HEK293 (cell line): Measurements from ENCODE around the gene RAD23B.

Experiments
- CTCF ChIA-PET: fragments of 350-600 bp; formaldehyde crosslinking; extraction: SDS; loops from one replicate; lab custom pipeline; 2021; ENCODE audit warnings: antibody characterized with exemption; lab: Yijun Ruan, JAX
- POLR2A ChIA-PET: fragments of 300-600 bp; formaldehyde crosslinking; extraction: SDS; loops from one replicate; lab custom pipeline; 2020; ENCODE audit warnings: antibody characterized with exemption, inconsistent platforms; lab: Yijun Ruan, JAX
- H3K27ac ChIP-seq: fragments of 200-500 bp; sonication (Bioruptor generic); 2 replicates; pipeline ENCODE4 v1.5.1; 2014; ENCODE audit warnings: low read depth, low read length, control low read depth, inconsistent platforms; ENCODE audit errors: extremely low read depth
- H3K36me3 ChIP-seq, 2 experiments: fragments of 200-500 bp in 1 of 2; sonication (Bioruptor generic) in 1 of 2; 1 replicate in 1 of 2; 2 replicates in 1 of 2; pipeline ENCODE4 v1.5.1; 2014 to 2017; ENCODE audit warnings: inconsistent platforms in 2 of 2, low read length in 2 of 2; ENCODE audit not compliant: control insufficient read depth in 2 of 2, insufficient read depth in 1 of 2
- H3K4me1 ChIP-seq: fragments of 200-500 bp; sonication (Bioruptor generic); 2 replicates; pipeline ENCODE4 v1.5.1; 2014; ENCODE audit warnings: mild to moderate bottlenecking, low read length, inconsistent platforms; ENCODE audit not compliant: control insufficient read depth, insufficient read depth
- H3K4me3 ChIP-seq: 2 replicates; pipeline ENCODE4 v1.5.1; 2011; ENCODE audit warnings: low read depth, mild to moderate bottlenecking, control low read depth, low read length, moderate library complexity
- H3K9me3 ChIP-seq: fragments of 200-500 bp; sonication (Bioruptor generic); 2 replicates; pipeline ENCODE4 v1.5.1; 2014; ENCODE audit warnings: low read depth, low read length, inconsistent platforms; ENCODE audit not compliant: control insufficient read depth, insufficient read depth
- GFI1B ChIP-seq: fragments of 450-650 bp; formaldehyde crosslinking; IDR thresholded peaks from 2 replicates; pipeline ENCODE4 v1.5.1; 2016; ENCODE audit warnings: missing biosample characterization, missing genetic modification characterization
- GLIS1 ChIP-seq: fragments of 450-650 bp; formaldehyde crosslinking; IDR thresholded peaks from 2 replicates; pipeline ENCODE4 v1.5.1; 2016; ENCODE audit warnings: missing biosample characterization, missing genetic modification characterization
- HOXC10 ChIP-seq: sonication (generic); formaldehyde crosslinking; IDR thresholded peaks from 2 replicates; pipeline ENCODE4 v1.8.1; 2023; ENCODE audit warnings: mild to moderate bottlenecking, missing genetic modification reagents
- HOXD13 ChIP-seq: sonication (generic); formaldehyde crosslinking; IDR thresholded peaks from 2 replicates; pipeline ENCODE4 v1.8.0; 2022; ENCODE audit warnings: missing genetic modification reagents, borderline replicate concordance
- MYNN ChIP-seq: fragments of 450-650 bp; formaldehyde crosslinking; IDR thresholded peaks from 2 replicates; pipeline ENCODE4 v1.5.1; 2016; ENCODE audit warnings: missing biosample characterization, missing genetic modification characterization, borderline replicate concordance
- MZF1 ChIP-seq: fragments of 450-650 bp; formaldehyde crosslinking; IDR thresholded peaks from 2 replicates; pipeline ENCODE4 v1.5.1; 2017; ENCODE audit warnings: missing biosample characterization, missing genetic modification characterization, borderline replicate concordance
- PRDM1 ChIP-seq: fragments of 450-650 bp; formaldehyde crosslinking; IDR thresholded peaks from 2 replicates; pipeline ENCODE4; 2016; ENCODE audit warnings: missing biosample characterization, missing genetic modification characterization
- REPIN1 ChIP-seq: fragments of 450-650 bp; formaldehyde crosslinking; IDR thresholded peaks from 2 replicates; pipeline ENCODE4 v1.5.1; 2017; ENCODE audit warnings: missing biosample characterization, missing genetic modification characterization, low read depth
- SCRT2 ChIP-seq: fragments of 450-650 bp; formaldehyde crosslinking; IDR thresholded peaks from 2 replicates; pipeline ENCODE4 v1.5.1; 2016; ENCODE audit warnings: missing biosample characterization, missing genetic modification characterization
- YY2 ChIP-seq: fragments of 450-650 bp; formaldehyde crosslinking; IDR thresholded peaks from 2 replicates; pipeline ENCODE4 v1.5.1; 2016; ENCODE audit warnings: missing biosample characterization, missing genetic modification characterization
- ZBTB17 ChIP-seq: fragments of 450-650 bp; formaldehyde crosslinking; IDR thresholded peaks from 2 replicates; pipeline ENCODE4 v1.5.1; 2016; ENCODE audit warnings: missing biosample characterization, missing genetic modification characterization
- ZBTB7A ChIP-seq: fragments of 450-650 bp; formaldehyde crosslinking; IDR thresholded peaks from 2 replicates; pipeline ENCODE4 v1.5.1; 2016; ENCODE audit warnings: low read depth, missing biosample characterization, missing genetic modification characterization
- ZNF146 ChIP-seq: fragments of 450-650 bp; formaldehyde crosslinking; IDR thresholded peaks from 2 replicates; pipeline ENCODE4 v1.5.1; 2016; ENCODE audit warnings: missing biosample characterization, missing genetic modification characterization
- ZNF274 ChIP-seq, 2 experiments: fragments of 200-500 bp in 1 of 2; fragments of 450-650 bp in 1 of 2; sonication (Bioruptor generic) in 1 of 2; formaldehyde crosslinking in 1 of 2; IDR thresholded peaks; 2 replicates each; pipeline versions ENCODE4 v1.5.1 to v1.6.1; 2014 to 2016; ENCODE audit warnings: borderline replicate concordance in 1 of 2, inconsistent platforms in 1 of 2, low read length in 1 of 2, missing biosample characterization in 1 of 2, missing genetic modification characterization in 1 of 2
- ZNF350 ChIP-seq: fragments of 450-650 bp; formaldehyde crosslinking; IDR thresholded peaks from 2 replicates; pipeline ENCODE4 v1.5.0; 2017; ENCODE audit warnings: missing biosample characterization, mild to moderate bottlenecking, missing genetic modification characterization
- ZNF37A ChIP-seq: fragments of 450-650 bp; IDR thresholded peaks from 2 replicates; pipeline ENCODE4 v1.5.1; 2018; ENCODE audit warnings: missing biosample characterization, missing genetic modification characterization
- ZNF394 ChIP-seq: fragments of 450-650 bp; formaldehyde crosslinking; IDR thresholded peaks from 2 replicates; pipeline ENCODE4 v1.5.1; 2016; ENCODE audit warnings: missing biosample characterization, missing genetic modification characterization, mild to moderate bottlenecking, moderate library complexity, borderline replicate concordance
- ZNF416 ChIP-seq: fragments of 450-650 bp; formaldehyde crosslinking; IDR thresholded peaks from 2 replicates; pipeline ENCODE4 v1.5.1; 2016; ENCODE audit warnings: missing biosample characterization, missing genetic modification characterization
- ZNF548 ChIP-seq: fragments of 450-650 bp; formaldehyde crosslinking; IDR thresholded peaks from 2 replicates; pipeline ENCODE4 v1.5.1; 2016; ENCODE audit warnings: missing biosample characterization, missing genetic modification characterization
- ZNF549 ChIP-seq: fragments of 450-650 bp; IDR thresholded peaks from 2 replicates; pipeline ENCODE4 v1.5.1; 2018; ENCODE audit warnings: missing biosample characterization, missing genetic modification characterization, mild to moderate bottlenecking, inconsistent platforms, moderate library complexity
- ZNF571 ChIP-seq: fragments of 450-650 bp; formaldehyde crosslinking; IDR thresholded peaks from 2 replicates; pipeline ENCODE4 v1.5.0; 2017; ENCODE audit warnings: missing biosample characterization, missing genetic modification characterization
- ZNF629 ChIP-seq: fragments of 450-650 bp; formaldehyde crosslinking; IDR thresholded peaks from 2 replicates; pipeline ENCODE4 v1.5.1; 2017; ENCODE audit warnings: missing biosample characterization, missing genetic modification characterization
- ZNF792 ChIP-seq: fragments of 450-650 bp; formaldehyde crosslinking; IDR thresholded peaks from 2 replicates; pipeline ENCODE4 v1.5.1; 2016; ENCODE audit warnings: missing biosample characterization, missing genetic modification characterization
- TF ChIP-seq, protein P1 (sequence below): fragments of 450-650 bp; formaldehyde crosslinking; IDR thresholded peaks from 2 replicates; pipeline ENCODE4 v1.5.1; 2017; ENCODE audit warnings: missing biosample characterization, missing genetic modification characterization
- TF ChIP-seq, protein P2 (sequence below): fragments of 450-650 bp; formaldehyde crosslinking; IDR thresholded peaks from 2 replicates; pipeline ENCODE4 v1.5.1; 2017; ENCODE audit warnings: missing biosample characterization, missing genetic modification characterization
- TF ChIP-seq, protein P3 (sequence below): fragments of 450-650 bp; formaldehyde crosslinking; IDR thresholded peaks from 2 replicates; pipeline ENCODE4 v1.5.1; 2016; ENCODE audit warnings: missing biosample characterization, missing genetic modification characterization

Gene RAD23B

DNA sequence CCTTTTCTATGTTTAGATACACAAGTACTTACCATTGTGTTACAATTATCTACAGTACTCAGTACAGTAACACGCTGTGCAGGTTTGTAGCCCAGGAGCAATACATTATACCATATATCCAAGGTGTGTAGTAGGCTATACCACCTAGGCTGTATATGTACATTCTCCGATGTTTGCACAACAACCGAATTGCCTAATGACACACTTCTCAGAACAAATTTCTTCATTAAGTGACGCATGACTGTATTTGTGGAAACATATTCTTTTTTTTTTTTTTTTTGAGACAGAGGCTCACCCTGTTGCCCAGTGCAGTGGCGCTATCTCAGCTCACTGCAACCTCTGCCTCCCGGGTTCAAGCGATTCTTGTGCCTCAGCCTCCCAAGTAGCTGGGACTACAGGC lies 4.0 kb upstream of the RAD23B start:
- Histone ChIP-seq H3K4me1 (no peaks in the 10 kb centered on the region), H3K4me3 (no peak overlapping the region)
- ChIA-PET POLR2A (no interaction called here), CTCF (interaction anchor here (0.6 kb wide), 1 partner anchor 107 kb away, joined by 3 read pairs; no protein-coding TSS in a partner anchor)
- no peak for TF ChIP-seq YY2 (tag by site-specific recombination)
- TF ChIP-seq, all 188 proteins: peak for 0
- H3K36me3 ChIP-seq, result no peaks in the 10 kb centered on the region
- no peaks in the 10 kb centered on the region for H3K9me3 ChIP-seq
- H3K27ac ChIP-seq, result no peak overlapping the region

DNA sequence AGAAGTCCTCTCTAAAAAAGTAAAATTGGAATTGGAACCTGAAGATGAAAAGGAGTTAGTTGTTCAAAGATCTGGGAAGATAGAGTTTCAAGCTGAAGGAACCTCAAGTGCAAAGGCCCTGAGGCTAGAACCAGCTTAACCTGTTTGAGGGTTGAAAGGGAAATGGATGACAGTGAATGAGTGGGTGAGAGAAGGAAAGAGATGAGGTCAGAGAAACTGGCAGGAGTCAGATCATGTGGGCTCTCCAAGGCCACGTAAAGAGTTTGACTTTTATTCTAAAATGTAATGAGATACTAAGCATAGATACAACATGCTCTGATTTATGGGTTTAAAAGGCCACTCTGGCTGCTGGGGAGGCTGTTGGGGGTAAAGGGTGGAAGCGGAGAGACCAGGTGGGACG lies 2.5 kb upstream of the RAD23B start:
- Histone ChIP-seq H3K27ac (no peak overlapping the region), H3K9me3 (no peaks in the 10 kb centered on the region), H3K36me3 (no peaks in the 10 kb centered on the region), H3K4me1 (no peaks in the 10 kb centered on the region), H3K4me3 (no peak overlapping the region)
- CTCF ChIA-PET, result interaction anchor here (0.6 kb wide), 1 partner anchor 35 kb away, joined by 4 read pairs; no protein-coding TSS in a partner anchor
- POLR2A ChIA-PET, result no interaction called here
- no peak for TF ChIP-seq PRDM1 (tag by site-specific recombination)
- no peak for TF ChIP-seq ZNF394 (tag by site-specific recombination)
- no peak for TF ChIP-seq ZNF37A (tag by site-specific recombination)
- no peak for TF ChIP-seq ZNF571 (tag by site-specific recombination)
- no peak for TF ChIP-seq ZNF416 (tag by site-specific recombination)
- no peak for TF ChIP-seq GFI1B (tag by site-specific recombination)
- no peak for TF ChIP-seq ZBTB7A (tag by site-specific recombination)
- TF ChIP-seq, protein P1, sequence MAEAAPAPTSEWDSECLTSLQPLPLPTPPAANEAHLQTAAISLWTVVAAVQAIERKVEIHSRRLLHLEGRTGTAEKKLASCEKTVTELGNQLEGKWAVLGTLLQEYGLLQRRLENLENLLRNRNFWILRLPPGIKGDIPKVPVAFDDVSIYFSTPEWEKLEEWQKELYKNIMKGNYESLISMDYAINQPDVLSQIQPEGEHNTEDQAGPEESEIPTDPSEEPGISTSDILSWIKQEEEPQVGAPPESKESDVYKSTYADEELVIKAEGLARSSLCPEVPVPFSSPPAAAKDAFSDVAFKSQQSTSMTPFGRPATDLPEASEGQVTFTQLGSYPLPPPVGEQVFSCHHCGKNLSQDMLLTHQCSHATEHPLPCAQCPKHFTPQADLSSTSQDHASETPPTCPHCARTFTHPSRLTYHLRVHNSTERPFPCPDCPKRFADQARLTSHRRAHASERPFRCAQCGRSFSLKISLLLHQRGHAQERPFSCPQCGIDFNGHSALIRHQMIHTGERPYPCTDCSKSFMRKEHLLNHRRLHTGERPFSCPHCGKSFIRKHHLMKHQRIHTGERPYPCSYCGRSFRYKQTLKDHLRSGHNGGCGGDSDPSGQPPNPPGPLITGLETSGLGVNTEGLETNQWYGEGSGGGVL (tag by site-specific recombination), result no peak
- no peak for TF ChIP-seq HOXC10
- 0 out of 2 replicates have a peak, but pooled peaks have one; percentile 36 for TF ChIP-seq SCRT2 (tag by site-specific recombination)
- TF ChIP-seq ZNF350 (tag by site-specific recombination), result no peak
- TF ChIP-seq HOXD13 (CRISPR knock-in tag), result no peak
- no peak for TF ChIP-seq ZNF274 (IDR thresholded peaks at IDR 0.05; ENCODE audit: low read length)
- no peak for TF ChIP-seq ZNF274 (tag by site-specific recombination; IDR thresholded peaks at IDR 0.05; ENCODE audit: borderline replicate concordance)
- 0 out of 2 replicates have a peak, but pooled peaks have one; percentile 33 for TF ChIP-seq GLIS1 (tag by site-specific recombination)
- no peak for TF ChIP-seq ZNF548 (tag by site-specific recombination)
- TF ChIP-seq REPIN1, result no peak
- TF ChIP-seq, protein P2, sequence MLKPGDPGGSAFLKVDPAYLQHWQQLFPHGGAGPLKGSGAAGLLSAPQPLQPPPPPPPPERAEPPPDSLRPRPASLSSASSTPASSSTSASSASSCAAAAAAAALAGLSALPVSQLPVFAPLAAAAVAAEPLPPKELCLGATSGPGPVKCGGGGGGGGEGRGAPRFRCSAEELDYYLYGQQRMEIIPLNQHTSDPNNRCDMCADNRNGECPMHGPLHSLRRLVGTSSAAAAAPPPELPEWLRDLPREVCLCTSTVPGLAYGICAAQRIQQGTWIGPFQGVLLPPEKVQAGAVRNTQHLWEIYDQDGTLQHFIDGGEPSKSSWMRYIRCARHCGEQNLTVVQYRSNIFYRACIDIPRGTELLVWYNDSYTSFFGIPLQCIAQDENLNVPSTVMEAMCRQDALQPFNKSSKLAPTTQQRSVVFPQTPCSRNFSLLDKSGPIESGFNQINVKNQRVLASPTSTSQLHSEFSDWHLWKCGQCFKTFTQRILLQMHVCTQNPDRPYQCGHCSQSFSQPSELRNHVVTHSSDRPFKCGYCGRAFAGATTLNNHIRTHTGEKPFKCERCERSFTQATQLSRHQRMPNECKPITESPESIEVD (tag by site-specific recombination), result no peak
- TF ChIP-seq, protein P3, sequence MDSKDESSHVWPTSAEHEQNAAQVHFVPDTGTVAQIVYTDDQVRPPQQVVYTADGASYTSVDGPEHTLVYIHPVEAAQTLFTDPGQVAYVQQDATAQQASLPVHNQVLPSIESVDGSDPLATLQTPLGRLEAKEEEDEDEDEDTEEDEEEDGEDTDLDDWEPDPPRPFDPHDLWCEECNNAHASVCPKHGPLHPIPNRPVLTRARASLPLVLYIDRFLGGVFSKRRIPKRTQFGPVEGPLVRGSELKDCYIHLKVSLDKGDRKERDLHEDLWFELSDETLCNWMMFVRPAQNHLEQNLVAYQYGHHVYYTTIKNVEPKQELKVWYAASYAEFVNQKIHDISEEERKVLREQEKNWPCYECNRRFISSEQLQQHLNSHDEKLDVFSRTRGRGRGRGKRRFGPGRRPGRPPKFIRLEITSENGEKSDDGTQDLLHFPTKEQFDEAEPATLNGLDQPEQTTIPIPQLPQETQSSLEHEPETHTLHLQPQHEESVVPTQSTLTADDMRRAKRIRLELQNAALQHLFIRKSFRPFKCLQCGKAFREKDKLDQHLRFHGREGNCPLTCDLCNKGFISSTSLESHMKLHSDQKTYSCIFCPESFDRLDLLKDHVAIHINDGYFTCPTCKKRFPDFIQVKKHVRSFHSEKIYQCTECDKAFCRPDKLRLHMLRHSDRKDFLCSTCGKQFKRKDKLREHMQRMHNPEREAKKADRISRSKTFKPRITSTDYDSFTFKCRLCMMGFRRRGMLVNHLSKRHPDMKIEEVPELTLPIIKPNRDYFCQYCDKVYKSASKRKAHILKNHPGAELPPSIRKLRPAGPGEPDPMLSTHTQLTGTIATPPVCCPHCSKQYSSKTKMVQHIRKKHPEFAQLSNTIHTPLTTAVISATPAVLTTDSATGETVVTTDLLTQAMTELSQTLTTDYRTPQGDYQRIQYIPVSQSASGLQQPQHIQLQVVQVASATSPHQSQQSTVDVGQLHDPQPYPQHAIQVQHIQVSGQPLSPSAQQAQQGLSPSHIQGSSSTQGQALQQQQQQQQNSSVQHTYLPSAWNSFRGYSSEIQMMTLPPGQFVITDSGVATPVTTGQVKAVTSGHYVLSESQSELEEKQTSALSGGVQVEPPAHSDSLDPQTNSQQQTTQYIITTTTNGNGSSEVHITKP (tag by site-specific recombination), result no peak
- peak; percentile 52 for TF ChIP-seq ZNF629 (tag by site-specific recombination)
- no peak for TF ChIP-seq ZNF792 (tag by site-specific recombination)
- no peak for TF ChIP-seq ZNF146 (tag by site-specific recombination)
- TF ChIP-seq ZNF549 (tag by site-specific recombination), result no peak
- peak; percentile 86 for TF ChIP-seq MYNN (tag by site-specific recombination)
- TF ChIP-seq MZF1 (tag by site-specific recombination), result no peak
- TF ChIP-seq ZBTB17, result no peak
